ENCODE results near the gene CBX8.

Gene CBX8

DNA sequence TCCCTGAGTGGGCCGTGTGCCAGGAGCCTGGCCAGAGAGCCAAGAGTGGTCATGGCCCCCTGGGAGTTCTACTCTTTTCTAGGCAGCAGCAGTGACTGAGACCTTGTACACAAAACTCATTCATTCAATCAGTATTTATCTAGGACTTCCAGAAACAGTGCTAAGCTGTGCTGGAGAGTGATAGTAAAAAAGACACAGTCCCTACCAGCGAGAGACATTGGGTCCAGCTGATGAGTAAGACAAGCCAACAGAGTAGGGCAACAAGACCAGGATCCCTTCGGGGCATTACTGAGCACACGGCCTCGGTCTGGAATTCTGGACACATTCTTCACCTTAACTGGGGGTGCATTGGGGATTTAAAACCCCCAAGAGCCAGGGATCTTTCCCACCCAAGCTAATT, 22.2 kb upstream of the CBX8 start:
- Mint-ChIP-seq H3K9me3 (no peaks in the 10 kb centered on the region), H3K4me1 (peaks cover 5 to 7% of the 10 kb centered on the region in 2 donors), H3K27ac (no peak overlapping the region), H3K27me3 (peaks cover 60 to 64% of the 10 kb centered on the region in 2 donors), H3K36me3 (peaks cover 0 to 8% of the 10 kb centered on the region in 2 donors), H3K4me3 (no peak overlapping the region)
- DNase-seq (no peak), ATAC-seq (replicated peaks) (no peak)

DNA sequence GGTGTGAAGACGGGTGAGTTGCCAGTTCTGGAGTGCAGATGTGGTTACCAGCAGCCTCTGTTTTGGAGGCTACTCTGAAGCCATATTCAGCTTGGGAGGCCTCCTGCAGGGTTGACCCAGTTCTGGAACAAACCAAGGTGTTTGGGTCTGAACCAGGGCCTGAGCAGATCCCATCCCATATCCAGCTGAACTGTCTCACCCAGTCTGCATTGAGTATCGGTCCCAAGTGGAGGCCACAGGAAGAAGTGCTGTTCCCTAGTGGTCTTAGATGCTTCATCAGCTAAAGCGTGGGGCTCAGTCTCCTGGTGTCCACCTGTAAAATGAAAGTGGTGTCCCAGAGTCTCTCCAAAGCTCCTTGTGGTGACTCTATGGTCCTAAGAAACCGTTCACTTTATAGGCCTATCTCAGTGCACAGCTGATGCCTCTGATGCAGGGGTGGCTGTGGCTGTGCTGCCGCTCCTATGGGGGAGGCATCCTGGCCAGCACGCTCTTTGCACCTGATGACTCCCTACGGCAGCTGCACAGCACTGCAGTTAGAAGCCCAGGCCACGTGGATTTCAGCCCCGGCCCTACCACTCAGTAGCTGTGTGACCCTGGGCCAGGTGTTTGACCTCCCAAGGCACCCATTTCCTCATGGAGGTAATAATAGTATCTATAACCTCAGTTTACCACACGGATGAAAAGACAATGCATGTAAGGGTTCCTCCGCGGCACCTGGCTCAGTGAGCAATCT, 21.3 kb upstream of the CBX8 start:
- peaks cover 6 to 9% of the 10 kb centered on the region in 2 donors for H3K4me1 Mint-ChIP-seq

DNA sequence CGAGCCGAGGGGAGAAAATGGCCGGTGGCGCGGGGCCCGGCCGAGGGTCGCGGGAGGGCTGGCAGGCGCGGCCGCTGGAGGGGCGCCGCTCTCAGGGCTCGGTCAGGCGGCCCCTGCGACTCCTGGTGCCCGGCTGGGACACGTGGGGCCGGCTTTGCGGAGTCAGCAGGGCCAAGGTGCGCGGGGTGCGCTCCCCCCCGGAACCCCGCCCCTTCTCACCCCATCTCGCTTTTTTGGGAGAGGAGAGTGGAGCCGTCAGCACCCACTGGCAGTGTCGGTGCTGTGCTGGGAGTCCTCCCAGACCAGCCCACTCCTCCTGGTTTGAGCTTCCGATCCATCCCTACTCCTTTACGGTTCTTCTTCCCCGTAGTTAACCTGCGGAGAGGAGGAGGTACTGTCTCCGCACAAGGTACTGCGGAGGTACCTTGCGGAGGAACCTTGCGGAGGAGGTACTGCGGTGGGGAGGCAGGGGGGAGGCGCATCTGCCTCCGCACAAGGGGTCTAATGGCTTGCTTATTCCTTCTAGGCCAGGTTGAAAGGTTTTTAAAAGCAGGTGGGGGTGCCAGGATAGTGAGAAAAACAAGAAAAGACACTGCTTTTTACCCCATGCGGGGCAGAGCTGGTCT, 19.1 kb upstream of the CBX8 start:
- DNase-seq, result no peak
- peaks cover 0 to 6% of the 10 kb centered on the region in 2 donors for H3K36me3 Mint-ChIP-seq

More for the DNA sequence above, 21.3 kb upstream of the CBX8 start:
- no peak overlapping the region for H3K27ac Mint-ChIP-seq
- peaks cover 0 to 8% of the 10 kb centered on the region in 2 donors for H3K36me3 Mint-ChIP-seq
- no peak for ATAC-seq (replicated peaks)
- no peak overlapping the region for H3K4me3 Mint-ChIP-seq
- no peak for DNase-seq
- H3K9me3 Mint-ChIP-seq, result no peaks in the 10 kb centered on the region
- H3K27me3 Mint-ChIP-seq, result peaks cover 59 to 68% of the 10 kb centered on the region in 2 donors

DNA sequence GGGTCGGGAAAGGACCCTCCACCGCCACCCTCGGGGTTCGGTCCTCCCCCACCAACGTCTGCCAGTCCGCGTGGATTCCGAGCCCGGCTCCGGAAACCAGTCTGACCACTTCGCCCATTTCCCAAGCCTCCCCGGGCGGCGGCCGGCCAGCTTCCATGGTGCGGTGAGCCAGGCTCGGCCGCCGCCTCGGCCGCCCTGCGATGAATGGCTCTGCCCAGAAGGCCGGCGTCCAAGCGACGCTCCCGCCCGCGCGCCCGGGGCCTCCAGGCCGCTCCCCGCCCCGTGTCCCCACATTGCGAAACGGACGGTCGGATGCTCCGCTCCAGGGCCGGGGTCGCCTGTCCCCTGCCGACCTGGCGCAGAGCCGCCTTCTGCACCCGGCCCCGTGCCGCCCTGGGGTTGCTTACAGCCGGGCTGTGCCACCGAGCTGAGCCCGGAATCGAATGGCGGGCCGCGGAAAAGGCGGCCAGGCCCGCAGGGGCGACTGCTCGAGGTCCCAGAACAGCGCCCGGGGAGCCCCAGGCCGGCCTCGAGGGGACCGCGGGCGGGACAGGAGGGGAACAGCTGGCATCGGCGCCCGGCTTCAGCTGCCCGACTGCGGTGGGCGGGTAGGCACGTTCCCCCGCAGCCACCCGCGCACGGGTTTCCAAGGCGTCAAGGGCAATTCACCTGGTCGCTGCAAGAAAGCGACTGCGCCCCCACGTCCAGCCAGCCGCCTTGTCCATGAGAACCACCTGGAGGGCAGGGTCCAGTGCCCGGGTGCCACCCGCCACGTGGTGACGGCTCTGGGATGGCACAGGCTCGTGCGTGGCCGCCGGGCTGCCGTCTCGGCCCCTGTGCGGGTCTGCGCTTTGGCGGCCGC, 18.3 kb upstream of the CBX8 start:
- no peak overlapping the region for H3K27ac Mint-ChIP-seq
- H3K4me1 Mint-ChIP-seq, result peaks cover 19 to 33% of the 10 kb centered on the region in 2 donors
- H3K9me3 Mint-ChIP-seq, result no peaks in the 10 kb centered on the region
- no peak for DNase-seq
- no peak for ATAC-seq (replicated peaks)
- H3K27me3 Mint-ChIP-seq, result peaks cover 57 to 74% of the 10 kb centered on the region in 2 donors
- no peak overlapping the region for H3K4me3 Mint-ChIP-seq
- H3K36me3 Mint-ChIP-seq, result peaks cover 0 to 6% of the 10 kb centered on the region in 2 donors

More for the DNA sequence above, 19.1 kb upstream of the CBX8 start:
- Mint-ChIP-seq H3K27ac (peak overlapping the region; percentile 0), H3K9me3 (no peaks in the 10 kb centered on the region), H3K4me3 (peak overlapping the region in 1 of 2 donors; percentile 21), H3K4me1 (peaks cover 14 to 26% of the 10 kb centered on the region in 2 donors), H3K27me3 (peaks cover 57 to 71% of the 10 kb centered on the region in 2 donors)
- ATAC-seq (replicated peaks), result no peak

DNA sequence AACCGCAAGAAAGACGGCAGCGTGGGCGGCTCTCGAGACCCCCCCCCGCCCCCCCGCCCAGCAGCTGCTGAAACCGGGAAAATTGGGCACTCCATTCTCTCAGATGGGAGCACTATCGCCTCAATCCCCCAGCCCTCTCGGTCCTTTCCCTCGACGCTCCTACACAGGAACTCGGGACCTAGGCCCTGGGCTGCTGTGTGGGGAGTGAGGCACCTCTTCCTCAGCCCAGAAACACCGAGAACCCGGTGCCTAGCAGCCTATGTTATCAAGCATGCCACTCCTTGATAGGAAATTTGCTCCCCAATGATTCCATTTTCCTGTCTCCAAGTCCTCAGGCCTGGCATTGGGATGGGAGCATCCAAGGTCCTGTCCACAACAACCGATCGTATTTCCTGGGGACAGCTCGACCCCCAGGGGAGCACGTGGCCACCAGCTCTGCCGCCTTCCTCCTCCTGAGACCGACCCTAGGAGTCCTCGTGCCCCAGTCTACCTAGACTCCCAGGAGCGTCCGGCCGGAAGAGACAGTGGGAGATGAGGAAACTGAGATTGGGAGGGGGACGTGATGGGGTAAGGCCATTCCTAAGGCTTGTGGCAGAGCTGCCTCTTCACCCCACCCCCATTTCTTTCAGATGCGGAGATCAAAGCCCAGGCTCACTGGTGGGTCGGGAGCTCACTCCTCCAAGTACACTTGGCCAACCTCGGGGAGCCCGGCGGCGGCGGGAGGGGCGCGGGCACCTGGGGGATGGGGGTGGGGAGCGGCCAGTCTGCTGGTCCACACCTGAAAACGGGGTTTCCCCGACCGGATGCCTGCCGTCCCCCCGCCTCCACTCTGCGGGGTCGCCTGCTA, 17.5 kb upstream of the CBX8 start:
- H3K4me3 Mint-ChIP-seq, result peak overlapping the region; percentile 66 to 70
- H3K4me1 Mint-ChIP-seq, result peaks cover 19 to 33% of the 10 kb centered on the region in 2 donors
- ATAC-seq (replicated peaks), result no peak
- peak overlapping the region; percentile 83 for H3K27ac Mint-ChIP-seq
- no peak for DNase-seq
- H3K36me3 Mint-ChIP-seq, result peaks cover 0 to 6% of the 10 kb centered on the region in 2 donors
- peaks cover 54 to 73% of the 10 kb centered on the region in 2 donors for H3K27me3 Mint-ChIP-seq
- no peaks in the 10 kb centered on the region for H3K9me3 Mint-ChIP-seq

DNA sequence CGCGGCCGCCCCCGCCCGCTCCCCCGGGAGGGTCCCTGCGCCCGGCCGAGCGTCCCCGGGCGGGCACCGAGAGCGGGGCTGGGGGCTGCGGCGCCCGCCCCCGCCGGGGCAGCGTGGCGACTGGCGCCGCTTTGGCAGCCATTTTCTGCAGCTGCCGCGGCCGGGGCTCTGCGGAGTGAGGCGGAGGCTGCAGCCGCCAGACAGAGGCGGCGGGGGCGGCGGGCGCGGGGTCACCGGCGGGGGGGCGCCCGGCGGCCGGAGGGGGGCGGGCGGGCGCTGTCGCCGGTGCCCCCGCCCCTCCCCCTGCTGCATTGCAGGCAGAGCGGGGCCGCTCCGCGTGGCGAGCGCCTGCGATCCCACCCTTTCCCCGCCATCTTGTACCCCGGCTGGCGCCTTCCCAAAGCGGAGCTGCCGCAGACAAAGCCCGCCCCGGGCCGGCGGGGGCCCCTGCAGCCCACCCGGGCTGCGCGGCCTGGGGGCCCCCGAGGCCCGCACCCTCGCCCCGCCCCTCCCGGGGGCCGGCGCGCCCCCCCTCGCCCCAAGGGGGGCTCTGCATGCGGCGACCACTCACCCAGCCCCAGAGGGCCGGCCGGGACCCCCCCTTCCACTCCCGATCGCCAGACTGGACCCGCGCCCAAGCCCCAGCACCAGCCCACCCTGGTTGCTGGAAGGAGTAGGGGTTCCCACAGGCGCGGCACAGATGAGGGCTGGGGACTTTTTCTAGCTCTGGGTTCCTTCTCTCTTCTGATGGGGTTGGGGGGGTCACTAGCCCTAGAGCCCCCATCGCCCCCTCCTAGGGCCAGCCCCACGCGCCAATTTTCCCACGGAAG, 16.6 kb upstream of the CBX8 start:
- peaks cover 60 to 73% of the 10 kb centered on the region in 2 donors for H3K27me3 Mint-ChIP-seq
- no peak overlapping the region for H3K27ac Mint-ChIP-seq
- H3K36me3 Mint-ChIP-seq, result peaks cover 0 to 6% of the 10 kb centered on the region in 2 donors
- ATAC-seq (replicated peaks) (no peak), DNase-seq (no peak)
- H3K4me3 Mint-ChIP-seq, result peak overlapping the region; percentile 63 to 70
- peaks cover 23 to 40% of the 10 kb centered on the region in 2 donors for H3K4me1 Mint-ChIP-seq
- H3K9me3 Mint-ChIP-seq, result no peaks in the 10 kb centered on the region

DNA sequence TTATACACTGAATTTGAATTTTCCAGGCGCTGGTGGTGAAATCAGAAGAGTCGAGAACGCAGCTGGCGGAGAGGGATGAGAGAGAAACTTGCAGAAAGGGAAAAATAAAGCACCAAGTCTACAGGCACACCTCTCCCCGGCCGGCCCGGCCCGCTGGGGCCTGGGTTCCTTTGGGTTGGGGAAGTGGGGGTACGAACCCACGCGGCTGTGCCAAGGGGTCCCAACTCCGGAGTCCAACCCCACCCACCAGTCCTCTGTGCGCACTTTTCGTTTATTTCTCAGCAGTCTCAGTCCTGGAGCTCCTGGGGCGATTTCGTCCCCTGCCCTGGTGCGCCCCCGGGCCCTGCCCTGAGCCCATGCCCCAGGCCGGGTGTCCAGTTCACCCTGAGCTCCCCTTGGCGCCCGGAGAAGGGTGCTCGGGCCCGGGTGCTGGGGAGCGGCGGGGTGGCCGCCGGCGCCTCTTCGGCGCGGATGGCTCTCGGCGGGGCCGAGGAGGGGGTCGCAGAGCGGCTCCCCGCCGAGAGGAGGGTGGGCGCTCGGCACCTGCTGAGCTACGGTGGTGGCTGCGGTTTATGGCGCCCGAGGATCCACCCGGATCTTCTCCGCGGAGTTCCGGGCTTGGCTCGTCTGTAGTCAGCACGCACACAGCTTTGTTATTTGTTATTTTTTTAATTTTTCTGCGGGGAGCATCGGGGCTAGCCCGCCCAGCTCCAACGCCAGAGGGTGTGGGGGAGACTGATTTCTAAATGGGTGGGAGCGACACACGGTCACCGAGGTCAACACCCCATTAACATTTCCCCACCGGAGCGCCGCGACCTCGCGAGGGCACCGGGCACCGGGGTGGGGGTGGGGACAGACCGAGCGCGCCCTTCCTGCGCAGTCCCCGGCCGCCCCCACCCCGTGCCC, 15.7 kb upstream of the CBX8 start:
- H3K27me3 Mint-ChIP-seq, result peaks cover 63 to 74% of the 10 kb centered on the region in 2 donors
- DNase-seq, result no peak
- H3K4me1 Mint-ChIP-seq, result peaks cover 23 to 43% of the 10 kb centered on the region in 2 donors
- H3K9me3 Mint-ChIP-seq, result no peaks in the 10 kb centered on the region
- H3K4me3 Mint-ChIP-seq, result peak overlapping the region; percentile 46 to 57
- H3K36me3 Mint-ChIP-seq, result peaks cover 0 to 6% of the 10 kb centered on the region in 2 donors
- no peak for ATAC-seq (replicated peaks)
- H3K27ac Mint-ChIP-seq, result peak overlapping the region; percentile 70

DNA sequence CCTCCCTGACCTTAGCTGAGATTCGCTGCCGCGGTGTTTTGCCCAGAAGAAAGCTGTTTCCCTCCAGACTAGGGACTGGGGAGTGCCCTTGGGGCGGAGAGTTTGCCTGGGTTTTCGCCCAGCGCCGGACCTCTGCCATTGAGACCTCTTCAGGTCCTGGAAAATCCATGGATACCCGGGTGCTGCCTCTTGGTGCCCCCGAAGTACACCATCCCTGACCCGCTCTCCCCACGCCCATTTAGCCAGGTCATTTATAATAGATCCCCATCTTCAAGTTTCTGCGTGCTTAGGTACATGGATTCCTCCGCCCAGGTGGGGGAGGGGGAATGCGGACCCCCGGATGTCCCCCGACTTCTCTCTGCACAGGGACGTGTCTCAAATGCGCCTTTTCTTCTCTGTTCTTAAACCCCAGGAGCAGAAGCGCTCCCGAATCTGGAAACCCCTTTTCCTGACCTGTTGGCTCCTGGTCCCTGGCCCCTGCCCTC, 15.0 kb upstream of the CBX8 start:
- Mint-ChIP-seq H3K27me3 (peaks cover 64 to 74% of the 10 kb centered on the region in 2 donors), H3K36me3 (peaks cover 0 to 6% of the 10 kb centered on the region in 2 donors), H3K27ac (peak overlapping the region; percentile 70), H3K4me3 (peak overlapping the region; percentile 5 to 30), H3K9me3 (no peaks in the 10 kb centered on the region), H3K4me1 (peaks cover 25 to 43% of the 10 kb centered on the region in 2 donors)
- ATAC-seq (replicated peaks) (no peak), DNase-seq (no peak)

DNA sequence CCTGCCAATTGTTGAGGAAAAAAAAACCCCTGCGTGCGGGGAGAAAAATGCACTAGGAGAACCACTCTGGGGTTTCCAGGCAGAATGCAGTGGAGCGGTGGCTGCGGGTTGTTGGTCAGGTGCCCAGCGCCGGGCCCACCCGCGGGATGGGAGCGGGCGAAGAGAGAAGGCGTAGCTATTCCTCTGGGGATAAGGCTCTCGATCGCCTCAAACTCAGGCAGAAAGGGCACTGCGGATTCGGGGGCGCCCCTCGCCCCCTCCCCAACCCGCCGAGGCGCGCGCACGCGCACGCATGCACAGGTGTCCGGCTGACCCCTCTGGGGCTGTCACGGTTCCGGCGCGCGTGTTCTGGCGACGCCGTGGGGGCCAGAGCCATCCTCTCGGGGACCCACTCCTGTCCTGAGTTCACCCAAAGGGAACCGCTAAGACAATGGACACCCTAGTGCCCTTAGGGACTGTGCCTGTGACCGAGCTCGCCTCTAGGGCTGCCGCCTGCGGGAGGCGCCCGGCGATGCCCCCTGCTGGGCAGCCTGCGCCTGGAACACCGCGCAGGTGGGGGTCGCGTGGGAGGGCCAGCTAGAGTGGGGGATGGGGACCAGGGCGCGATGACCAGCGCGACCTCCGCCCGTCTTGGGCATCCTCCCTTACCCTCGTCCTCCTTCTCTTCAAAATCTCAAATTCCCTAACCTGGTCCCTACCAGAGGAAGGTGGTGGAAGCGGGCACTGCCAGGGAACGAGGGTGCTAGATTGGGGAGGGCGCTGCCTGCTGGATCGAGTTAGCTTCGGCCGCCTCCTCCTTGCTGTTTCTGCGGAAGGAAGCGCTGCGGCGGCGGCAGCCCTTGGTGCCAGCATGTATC, 14.4 kb upstream of the CBX8 start:
- Mint-ChIP-seq H3K4me1 (peaks cover 29 to 50% of the 10 kb centered on the region in 2 donors), H3K27me3 (peaks cover 65 to 74% of the 10 kb centered on the region in 2 donors), H3K9me3 (no peaks in the 10 kb centered on the region), H3K4me3 (peak overlapping the region; percentile 32 to 62), H3K36me3 (peaks cover 0 to 6% of the 10 kb centered on the region in 2 donors), H3K27ac (peak overlapping the region; percentile 70)
- DNase-seq, result no peak
- ATAC-seq (replicated peaks), result peak; percentile 44 to 45

DNA sequence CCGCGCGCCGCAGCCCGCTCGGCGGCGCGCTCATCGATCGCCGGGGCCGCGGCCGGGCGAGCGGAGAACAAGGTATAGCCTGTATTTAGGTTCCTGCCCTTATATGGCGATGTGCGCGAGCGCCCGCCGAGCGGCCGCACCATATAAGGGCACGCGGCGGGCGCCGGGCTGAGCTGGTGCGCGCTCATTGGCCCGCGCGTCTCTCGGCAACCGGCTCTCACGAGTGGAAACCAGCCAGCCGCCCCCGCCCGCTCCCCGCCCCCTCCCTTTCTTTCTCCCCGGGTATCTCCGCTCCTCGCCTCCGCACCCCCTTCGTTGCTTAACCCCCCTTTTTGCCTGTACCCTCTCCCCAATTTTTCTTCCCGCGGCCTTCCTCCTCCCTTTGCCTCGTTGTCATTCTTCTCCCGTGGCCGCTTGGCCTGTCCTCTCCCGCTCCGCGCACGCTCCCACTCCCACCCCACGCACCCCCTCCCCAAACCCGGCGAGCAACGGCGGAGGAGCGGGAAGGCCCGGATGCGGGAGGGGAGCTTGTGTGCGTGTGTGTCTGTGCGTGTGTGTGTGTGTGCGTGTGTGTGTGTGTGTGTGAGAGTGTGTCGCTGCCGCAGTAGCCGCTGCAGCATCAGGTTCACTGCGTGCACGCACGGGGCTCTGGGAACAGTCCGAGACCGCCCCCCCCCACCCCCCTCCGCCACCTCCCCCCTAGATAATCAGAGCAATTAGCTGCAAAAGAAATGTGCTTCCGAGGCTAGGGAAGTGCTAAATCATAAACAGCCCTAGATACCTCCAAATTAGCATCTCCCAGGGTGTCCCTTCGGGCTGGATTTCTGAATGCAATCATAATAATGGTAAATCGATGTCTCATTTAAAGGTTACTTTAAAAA, 13.5 kb upstream of the CBX8 start:
- Mint-ChIP-seq H3K4me3 (peak overlapping the region; percentile 41 to 62), H3K4me1 (peaks cover 35 to 55% of the 10 kb centered on the region in 2 donors), H3K27ac (peak overlapping the region; percentile 75), H3K36me3 (peaks cover 0 to 6% of the 10 kb centered on the region in 2 donors), H3K9me3 (peaks cover 0 to 3% of the 10 kb centered on the region in 2 donors), H3K27me3 (peaks cover 68 to 78% of the 10 kb centered on the region in 2 donors)
- ATAC-seq (replicated peaks) (peak; percentile 82 to 83), DNase-seq (no peak)

Measured in stimulated activated naive B cell treated with anti-CD40 and anti-IgM and Interleukin-4, amounts not matched to agents 10 μg/mL and 1 μg/mL and 100 μg/mL, for 72 hours (primary cell).